DMS53 (cell line): ENCODE measurements around the gene VAMP1.
"Not testable (repeated sequence)": the region's sequence is repeated elsewhere in the genome, so short reads cannot be mapped to it uniquely, and the experiment has no call there.

Experiments used
- DNase-seq: peaks from one replicate; lab custom pipeline; 2025; lab: John Stamatoyannopoulos, UW

VAMP1 gene

DNA sequence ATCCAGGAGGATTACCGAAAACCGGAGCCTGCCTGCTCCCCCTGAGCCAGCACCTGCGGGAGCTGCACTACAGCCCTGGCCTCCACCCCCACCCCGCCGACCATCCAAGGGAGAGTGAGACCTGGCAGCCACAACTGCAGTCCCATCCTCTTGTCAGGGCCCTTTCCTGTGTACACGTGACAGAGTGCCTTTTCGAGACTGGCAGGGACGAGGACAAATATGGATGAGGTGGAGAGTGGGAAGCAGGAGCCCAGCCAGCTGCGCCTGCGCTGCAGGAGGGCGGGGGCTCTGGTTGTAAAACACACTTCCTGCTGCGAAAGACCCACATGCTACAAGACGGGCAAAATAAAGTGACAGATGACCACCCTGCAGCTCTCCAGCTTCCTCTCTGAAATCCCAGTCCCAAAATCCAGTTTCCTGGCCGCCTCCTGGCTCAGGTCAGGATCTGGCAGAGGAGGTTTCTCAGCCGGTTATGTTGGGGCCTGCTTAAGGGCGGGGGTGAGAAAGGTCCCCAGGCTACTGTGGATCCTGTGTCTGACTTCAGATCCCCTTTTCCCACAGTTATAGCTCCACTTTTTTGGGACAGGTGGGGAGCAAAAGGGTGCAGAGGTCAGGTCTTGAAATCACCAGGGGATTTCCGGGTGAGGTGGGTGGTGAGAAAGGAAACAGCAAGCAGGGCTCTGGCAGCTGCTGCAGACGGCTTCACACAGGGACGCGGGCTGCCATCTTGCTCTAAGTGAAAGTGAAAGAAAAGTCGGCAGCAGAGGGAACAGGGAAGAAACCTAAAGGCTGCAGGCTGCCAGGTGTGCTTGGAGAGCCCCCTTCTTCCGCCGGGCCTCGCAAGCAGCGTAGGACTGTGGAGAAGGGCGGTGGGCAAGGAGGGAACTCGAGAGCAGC, 18.9 kb downstream of the VAMP1 start, which contains the start of gene TAPBPL:
Gene TAPBPL (plus strand): TSS at position 695 of the 897 bp plus-strand sequence. CDS start 207 bp downstream, outside the sequence.
- peak; percentile 99 for DNase-seq

- no peak for DNase-seq
These were observed 19.6 kb downstream of the VAMP1 start for GRCh38 chr12:6450869-6451347.

DNA sequence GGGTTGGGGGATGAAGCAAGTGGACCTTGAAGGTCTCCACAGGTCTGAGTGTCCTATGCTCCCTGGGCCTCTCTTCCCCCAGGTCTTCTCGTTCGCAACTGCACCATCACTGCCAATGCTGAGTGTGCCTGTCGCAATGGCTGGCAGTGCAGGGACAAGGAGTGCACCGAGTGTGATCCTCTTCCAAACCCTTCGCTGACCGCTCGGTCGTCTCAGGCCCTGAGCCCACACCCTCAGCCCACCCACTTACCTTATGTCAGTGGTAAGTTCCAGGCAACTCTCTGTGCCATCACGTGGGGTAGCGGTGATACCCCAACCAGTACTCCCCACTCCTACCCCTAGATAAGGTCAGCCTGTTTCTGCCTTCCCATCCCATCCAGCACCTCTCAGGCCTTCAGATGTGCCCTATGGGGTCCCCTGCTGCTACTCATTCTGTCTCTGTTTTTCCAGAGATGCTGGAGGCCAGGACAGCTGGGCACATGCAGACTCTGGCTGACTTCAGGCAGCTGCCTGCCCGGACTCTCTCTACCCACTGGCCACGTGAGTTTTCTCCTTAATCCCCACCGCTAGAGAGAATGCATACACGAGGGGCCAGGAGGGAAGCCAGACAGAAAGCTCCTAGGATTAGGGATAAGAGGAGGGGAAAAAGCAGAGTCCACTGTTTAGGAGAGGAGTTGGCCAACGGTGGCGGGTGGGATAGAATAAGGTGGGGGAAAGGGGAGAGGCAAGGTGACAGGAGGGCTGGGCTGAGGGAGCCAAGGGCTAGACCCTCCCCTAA, 20.2 kb downstream of the VAMP1 start:
- DNase-seq = no peak

DNA sequence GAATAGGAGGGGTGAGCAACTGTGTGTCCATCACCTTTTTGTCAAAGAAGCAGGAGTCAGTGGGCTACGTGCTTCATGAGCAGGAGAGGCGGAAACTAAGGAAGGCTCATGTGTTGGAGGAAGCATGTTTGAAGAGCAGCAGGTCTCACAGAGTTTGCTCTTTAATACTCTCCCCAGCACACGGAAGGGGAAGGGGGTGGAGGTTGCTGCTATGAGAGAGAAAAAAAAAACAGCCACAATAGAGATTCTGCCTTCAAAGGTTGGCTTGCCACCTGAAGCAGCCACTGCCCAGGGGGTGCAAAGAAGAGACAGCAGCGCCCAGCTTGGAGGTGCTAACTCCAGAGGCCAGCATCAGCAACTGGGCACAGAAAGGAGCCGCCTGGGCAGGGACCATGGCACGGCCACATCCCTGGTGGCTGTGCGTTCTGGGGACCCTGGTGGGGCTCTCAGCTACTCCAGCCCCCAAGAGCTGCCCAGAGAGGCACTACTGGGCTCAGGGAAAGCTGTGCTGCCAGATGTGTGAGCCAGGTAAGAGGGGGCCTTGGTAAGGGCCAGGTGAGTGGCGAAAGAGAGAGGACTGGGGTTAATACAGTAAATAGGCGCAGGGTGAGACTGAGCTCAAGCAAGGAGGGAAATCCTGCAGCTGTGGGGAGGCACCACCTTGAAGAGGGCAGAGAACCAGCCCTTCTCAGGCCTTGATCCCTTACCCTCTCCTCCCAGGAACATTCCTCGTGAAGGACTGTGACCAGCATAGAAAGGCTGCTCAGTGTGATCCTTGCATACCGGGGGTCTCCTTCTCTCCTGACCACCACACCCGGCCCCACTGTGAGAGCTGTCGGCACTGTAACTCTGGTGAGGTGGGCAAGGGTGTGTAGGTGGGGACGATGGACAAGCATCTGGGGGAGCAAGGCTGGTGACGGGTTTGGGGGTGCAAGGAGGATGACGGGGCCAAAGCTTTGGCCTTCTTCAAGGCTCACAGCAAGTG, 25.5 kb downstream of the VAMP1 start, which contains the start of gene CD27:
Gene CD27 (plus strand): TSS at position 252 of the 985 bp plus-strand sequence. CDS start 141 bp downstream, at position 393.
- no peak for DNase-seq

- DNase-seq = no peak
These were observed 26.4 kb downstream of the VAMP1 start for GRCh38 chr12:6444031-6444430.

DNA sequence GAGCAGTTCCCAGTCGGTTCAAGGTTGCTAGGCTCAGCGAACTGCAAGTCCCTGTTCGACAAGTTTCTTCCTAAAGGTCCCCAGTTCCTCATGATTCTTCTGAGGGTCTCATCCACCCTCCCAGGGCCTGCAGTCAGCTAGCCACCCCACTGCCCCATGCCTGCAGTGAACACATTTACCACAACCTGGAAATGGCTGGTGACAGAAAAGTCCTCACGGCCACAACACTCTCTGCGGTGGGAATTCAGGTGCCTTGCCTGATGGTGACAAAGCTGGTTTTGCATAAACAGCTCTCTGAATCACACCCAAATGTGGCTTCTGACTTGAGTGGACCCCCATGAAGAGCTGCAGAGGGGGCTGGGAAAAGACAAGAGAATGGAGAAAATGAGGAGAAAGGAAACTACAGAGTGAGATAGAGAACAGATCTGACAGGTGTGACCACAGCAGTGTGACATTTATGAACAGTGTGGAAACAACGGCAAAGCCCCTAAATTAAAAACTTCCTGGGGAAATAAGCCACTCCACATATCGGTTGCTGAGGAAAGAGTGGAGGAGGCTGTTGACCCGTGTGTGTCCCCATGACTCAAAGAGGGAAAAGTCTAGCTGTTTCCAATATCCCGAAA, 27.0 kb downstream of the VAMP1 start:
- DNase-seq = no peak

DNA sequence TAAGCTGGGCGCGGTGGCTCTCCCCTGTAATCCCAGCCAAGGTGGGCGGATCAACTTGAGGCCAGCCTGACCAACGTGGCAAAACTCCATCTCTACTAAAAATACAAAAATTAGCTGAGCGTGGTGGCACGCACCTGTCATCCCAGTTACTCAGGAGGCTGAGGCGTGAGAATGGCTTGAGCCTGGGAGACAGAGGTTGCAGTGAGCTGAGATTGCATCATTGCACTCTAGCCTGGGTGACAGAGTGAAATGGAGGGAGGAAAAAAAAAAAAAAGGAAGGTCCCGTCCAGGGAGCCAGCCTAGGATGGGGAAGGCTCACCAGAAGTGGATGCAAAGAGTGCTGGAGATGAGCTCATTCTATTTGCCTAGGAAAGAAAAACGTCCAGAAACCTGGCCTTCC, 27.6 kb downstream of the VAMP1 start:
- no peak for DNase-seq

DNA sequence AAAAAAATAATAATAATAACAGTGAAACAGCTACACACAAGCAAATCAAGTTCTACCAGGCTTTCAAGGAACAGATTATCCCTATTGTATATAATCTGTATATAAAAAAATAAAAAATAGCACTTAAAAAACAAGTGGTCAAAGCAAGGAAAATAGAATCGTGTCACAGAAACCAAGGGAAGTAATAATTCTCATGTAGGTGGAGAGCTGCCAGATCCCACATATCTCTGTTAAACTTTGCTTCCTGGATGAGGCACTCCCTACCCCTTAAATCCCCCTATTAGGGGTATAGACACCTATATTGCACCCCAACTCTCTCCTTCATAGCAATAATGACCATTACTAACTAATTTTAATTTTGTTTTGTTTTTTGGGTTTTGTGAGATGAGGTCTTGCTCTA, 30.1 kb downstream of the VAMP1 start:
- no peak for DNase-seq

GRCh38 chr12:6438345-6438744, 32.1 kb downstream of the VAMP1 start:
- no peak for DNase-seq

DNA sequence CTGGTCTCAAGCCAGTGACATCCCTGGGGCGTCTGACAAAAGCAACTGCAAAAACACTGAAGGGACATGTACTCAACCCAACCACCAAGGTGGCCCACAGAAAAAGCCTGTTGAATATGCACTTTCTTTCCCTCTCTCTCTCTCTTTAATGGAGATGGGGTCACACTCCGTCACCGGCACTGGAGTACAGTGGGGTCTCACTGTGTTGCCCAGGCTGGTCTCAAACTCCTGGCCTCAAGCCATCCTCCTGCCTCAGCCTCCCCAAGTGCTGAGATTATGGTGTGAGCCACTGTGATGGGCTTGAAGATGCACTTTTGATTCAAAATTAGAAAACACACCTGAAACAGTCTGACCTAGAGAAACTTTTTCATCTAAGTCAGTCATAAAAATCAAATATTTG, 32.9 kb downstream of the VAMP1 start:
- DNase-seq = no peak

GRCh38 chr12:6435961-6436715, 34.3 kb downstream of the VAMP1 start:
- no peak for DNase-seq

DNA sequence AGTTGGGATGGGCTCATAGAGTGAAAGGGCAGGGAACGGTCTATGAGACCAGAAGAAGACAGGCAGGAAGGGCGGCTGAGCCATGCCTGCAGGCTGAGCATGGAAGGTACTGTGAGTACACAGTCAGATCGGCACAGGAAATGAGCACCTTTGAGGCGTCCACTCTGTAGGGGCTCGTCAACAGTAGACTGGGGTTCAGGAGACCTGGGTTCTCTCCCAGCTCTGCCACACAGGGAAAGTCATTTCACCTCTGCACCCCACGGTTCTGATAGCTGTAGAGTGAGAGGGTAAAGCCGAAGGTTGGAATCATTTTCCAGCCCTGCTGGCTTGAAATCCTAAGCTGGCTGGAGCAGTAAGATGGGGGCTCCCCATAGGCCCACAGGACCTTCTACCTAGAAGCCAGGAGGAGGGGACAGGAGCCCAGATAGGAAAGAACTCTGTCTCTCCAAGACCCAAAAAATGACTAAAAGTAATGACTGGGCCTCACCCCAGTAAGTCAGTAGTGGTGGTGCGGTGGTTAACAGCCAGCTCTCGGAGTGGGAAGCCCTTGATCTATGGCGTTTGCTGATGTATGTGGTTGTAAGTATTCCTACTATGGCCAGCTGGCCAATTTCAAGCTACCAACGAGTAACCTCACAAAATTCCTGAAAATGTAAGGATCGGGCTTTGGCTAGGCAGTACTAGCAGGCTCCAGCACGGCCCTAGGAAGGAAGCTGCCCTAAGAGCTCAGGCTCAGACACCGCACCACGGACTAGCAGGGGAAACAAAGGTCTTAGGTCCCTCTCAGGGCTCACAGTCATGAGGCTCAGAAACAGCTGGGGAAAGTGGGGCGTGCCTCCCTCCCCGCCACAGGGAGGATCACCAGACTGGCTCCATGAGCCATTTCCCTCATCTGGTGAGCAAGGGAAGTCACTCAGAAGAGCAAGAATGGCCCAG, 36.0 kb downstream of the VAMP1 start:
- no peak for DNase-seq

DNA sequence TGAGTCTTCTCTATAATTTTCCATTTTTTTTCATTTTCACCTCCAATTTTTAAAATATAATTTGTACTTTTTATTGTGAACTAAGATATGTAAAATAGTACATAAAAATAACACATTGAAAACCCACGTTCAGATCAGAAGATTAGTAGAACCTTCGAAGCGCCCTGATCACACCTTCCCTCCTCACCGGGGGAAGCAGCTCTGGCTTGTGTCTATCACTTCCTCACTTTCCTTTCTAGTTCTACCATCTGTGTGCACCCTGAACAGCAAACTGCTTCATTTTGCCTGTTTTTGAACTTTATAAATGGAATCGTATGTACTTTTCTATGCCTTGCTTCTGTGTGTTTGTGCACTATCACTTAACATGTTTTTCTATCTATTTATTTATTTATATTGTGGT, 37.5 kb downstream of the VAMP1 start:
- no peak for DNase-seq

GRCh38 chr12:6430124-6430989, 40.1 kb downstream of the VAMP1 start:
- DNase-seq = peak; percentile 91

GRCh38 chr12:6428326-6428725, 42.2 kb downstream of the VAMP1 start:
- DNase-seq = no peak

- DNase-seq = not testable (repeated sequence)
These were observed 42.7 kb downstream of the VAMP1 start for GRCh38 chr12:6427796-6428195.

- DNase-seq = no peak
These were observed 43.4 kb downstream of the VAMP1 start for GRCh38 chr12:6426882-6427671.
